ENCODE data around the gene EWSR1.
A peak's percentile ranks its signal among the peaks of the same experiment; 100 is the strongest.

Gene EWSR1

GRCh38 chr22:29270475-29271271, 2.6 kb downstream of the EWSR1 start:
- peak overlapping the region; percentile 12 to 32 for H3K27ac ChIP-seq (ENCODE audit: low read depth in 2 of 2, low read length in 2 of 2)
- H3K4me3 ChIP-seq (ENCODE audit: low read length in 2 of 2), result peak overlapping the region; percentile 95 to 96
- no peaks in the 10 kb centered on the region for H3K27me3 ChIP-seq (ENCODE audit: control insufficient read depth in 2 of 2, insufficient read depth in 2 of 2, low read length in 2 of 2)
- peaks cover 35 to 39% of the 10 kb centered on the region in 2 donors for H3K4me1 ChIP-seq (ENCODE audit: control insufficient read depth in 2 of 2, insufficient read depth in 2 of 2, low read length in 2 of 2)
- no peaks in the 10 kb centered on the region for H3K9me3 ChIP-seq (ENCODE audit: control insufficient read depth in 2 of 2, low read length in 2 of 2)
- H3K9ac ChIP-seq (ENCODE audit: low read depth in 1 of 2, low read length in 2 of 2), result peak overlapping the region; percentile 14
- H3K36me3 ChIP-seq (ENCODE audit: control insufficient read depth in 2 of 2, insufficient read depth in 2 of 2, low read length in 2 of 2), result peaks cover 36 to 44% of the 10 kb centered on the region in 2 donors

DNA sequence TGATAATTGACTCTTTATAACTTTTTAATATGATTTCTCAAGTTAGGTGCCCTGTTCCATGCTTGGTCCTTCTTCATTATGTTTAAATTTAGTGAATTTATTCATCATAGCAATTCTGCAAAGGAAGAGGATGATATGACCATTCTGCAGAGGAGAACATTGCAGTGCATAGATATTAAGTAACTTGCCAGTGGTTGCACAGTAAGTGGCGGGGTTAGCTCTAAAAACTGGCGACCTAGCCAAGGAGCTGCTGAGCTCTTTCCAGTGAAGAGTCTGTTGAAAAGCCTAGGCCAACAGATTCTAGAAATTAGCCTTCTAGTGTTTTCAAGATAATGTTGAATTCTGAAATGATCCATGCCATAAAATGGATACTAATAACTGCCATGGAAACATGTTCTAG, 4.6 kb downstream of the EWSR1 start:
- H3K36me3 ChIP-seq (ENCODE audit: control insufficient read depth in 2 of 2, insufficient read depth in 2 of 2, low read length in 2 of 2), result peaks cover 43 to 55% of the 10 kb centered on the region in 2 donors
- no peak overlapping the region for H3K9ac ChIP-seq (ENCODE audit: low read depth in 1 of 2, low read length in 2 of 2)
- no peak overlapping the region for H3K4me3 ChIP-seq (ENCODE audit: low read length in 2 of 2)
- H3K27me3 ChIP-seq (ENCODE audit: control insufficient read depth in 2 of 2, insufficient read depth in 2 of 2, low read length in 2 of 2), result no peaks in the 10 kb centered on the region
- no peak overlapping the region for H3K27ac ChIP-seq (ENCODE audit: low read depth in 2 of 2, low read length in 2 of 2)
- no peaks in the 10 kb centered on the region for H3K9me3 ChIP-seq (ENCODE audit: control insufficient read depth in 2 of 2, low read length in 2 of 2)
- H3K4me1 ChIP-seq (ENCODE audit: control insufficient read depth in 2 of 2, insufficient read depth in 2 of 2, low read length in 2 of 2), result peaks cover 34 to 41% of the 10 kb centered on the region in 2 donors

- Histone ChIP-seq H3K27me3 (ENCODE audit: control insufficient read depth in 2 of 2, insufficient read depth in 2 of 2, low read length in 2 of 2) (no peaks in the 10 kb centered on the region), H3K36me3 (ENCODE audit: control insufficient read depth in 2 of 2, insufficient read depth in 2 of 2, low read length in 2 of 2) (peaks cover 61 to 72% of the 10 kb centered on the region in 2 donors), H3K27ac (ENCODE audit: low read depth in 2 of 2, low read length in 2 of 2) (no peak overlapping the region), H3K9ac (ENCODE audit: low read depth in 1 of 2, low read length in 2 of 2) (no peak overlapping the region), H3K4me1 (ENCODE audit: control insufficient read depth in 2 of 2, insufficient read depth in 2 of 2, low read length in 2 of 2) (peaks cover 22 to 29% of the 10 kb centered on the region in 2 donors), H3K4me3 (ENCODE audit: low read length in 2 of 2) (no peak overlapping the region), H3K9me3 (ENCODE audit: control insufficient read depth in 2 of 2, low read length in 2 of 2) (no peaks in the 10 kb centered on the region)
These were observed 7.1 kb downstream of the EWSR1 start for GRCh38 chr22:29275167-29275566.

DNA sequence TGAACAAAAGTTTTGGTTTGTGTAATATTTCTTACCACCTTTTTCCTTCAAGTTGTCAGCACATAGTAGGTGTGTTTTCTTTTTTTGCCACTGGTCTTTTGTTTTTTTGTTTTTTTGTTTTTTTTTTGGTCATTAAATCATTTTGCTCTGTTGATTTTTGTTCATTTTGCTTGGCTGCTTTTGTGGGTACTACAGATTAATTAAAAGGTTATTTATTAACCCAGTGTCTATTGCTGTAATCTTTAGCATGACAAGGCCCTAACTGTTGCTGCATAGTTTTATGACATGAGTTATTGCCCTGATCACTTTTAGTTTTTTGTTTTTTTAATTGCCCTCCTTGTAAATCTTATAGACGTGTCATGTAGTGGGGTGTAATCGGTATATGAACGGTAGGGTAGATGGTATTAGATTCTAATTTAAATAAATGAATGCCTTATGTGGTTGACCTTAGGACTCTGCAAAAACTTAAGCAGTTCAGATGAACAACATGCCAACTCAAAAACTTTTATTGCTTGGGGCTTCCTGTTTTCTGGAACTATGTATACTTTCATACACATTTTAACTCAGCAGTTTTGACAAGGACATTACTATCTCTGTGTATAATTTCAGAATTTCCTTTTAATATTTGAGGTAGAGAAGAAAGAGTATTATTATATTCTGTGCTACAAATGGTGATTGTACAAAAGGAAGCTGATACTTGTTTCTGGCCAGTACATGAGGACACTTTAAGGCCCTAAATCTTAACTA, 7.9 kb downstream of the EWSR1 start:
- Histone ChIP-seq H3K27ac (ENCODE audit: low read depth in 2 of 2, low read length in 2 of 2) (no peak overlapping the region), H3K9ac (ENCODE audit: low read depth in 1 of 2, low read length in 2 of 2) (peak overlapping the region in 1 of 2 donors; percentile 6), H3K27me3 (ENCODE audit: control insufficient read depth in 2 of 2, insufficient read depth in 2 of 2, low read length in 2 of 2) (no peaks in the 10 kb centered on the region), H3K4me3 (ENCODE audit: low read length in 2 of 2) (no peak overlapping the region), H3K9me3 (ENCODE audit: control insufficient read depth in 2 of 2, low read length in 2 of 2) (no peaks in the 10 kb centered on the region), H3K36me3 (ENCODE audit: control insufficient read depth in 2 of 2, insufficient read depth in 2 of 2, low read length in 2 of 2) (peaks cover 64 to 71% of the 10 kb centered on the region in 2 donors), H3K4me1 (ENCODE audit: control insufficient read depth in 2 of 2, insufficient read depth in 2 of 2, low read length in 2 of 2) (peaks cover 19 to 21% of the 10 kb centered on the region in 2 donors)

GRCh38 chr22:29277927-29278326, 9.9 kb downstream of the EWSR1 start:
- Histone ChIP-seq H3K4me1 (ENCODE audit: control insufficient read depth in 2 of 2, insufficient read depth in 2 of 2, low read length in 2 of 2) (peaks cover 8 to 16% of the 10 kb centered on the region in 2 donors), H3K36me3 (ENCODE audit: control insufficient read depth in 2 of 2, insufficient read depth in 2 of 2, low read length in 2 of 2) (peaks cover 64 to 67% of the 10 kb centered on the region in 2 donors), H3K4me3 (ENCODE audit: low read length in 2 of 2) (no peak overlapping the region), H3K9me3 (ENCODE audit: control insufficient read depth in 2 of 2, low read length in 2 of 2) (no peaks in the 10 kb centered on the region), H3K9ac (ENCODE audit: low read depth in 1 of 2, low read length in 2 of 2) (no peak overlapping the region), H3K27me3 (ENCODE audit: control insufficient read depth in 2 of 2, insufficient read depth in 2 of 2, low read length in 2 of 2) (no peaks in the 10 kb centered on the region), H3K27ac (ENCODE audit: low read depth in 2 of 2, low read length in 2 of 2) (no peak overlapping the region)

DNA sequence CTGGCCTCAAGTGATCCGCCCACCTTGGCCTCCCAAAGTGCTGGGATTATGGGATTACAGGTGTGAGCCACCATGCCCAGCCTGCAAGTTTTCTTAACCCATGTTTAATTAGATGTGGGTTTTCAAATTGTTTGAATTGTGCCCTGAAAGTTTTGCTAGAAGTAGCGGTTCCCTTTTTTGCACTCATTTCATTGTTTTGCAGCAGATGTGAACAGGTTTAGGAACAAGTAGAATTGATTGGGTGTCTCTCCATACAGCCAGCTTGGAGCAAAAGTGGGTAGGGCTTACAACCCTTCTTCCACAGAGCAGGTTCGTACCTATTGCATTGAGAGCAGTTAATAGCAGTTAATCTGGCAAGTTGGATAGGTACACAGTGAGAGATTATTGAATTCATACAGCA, 16.1 kb downstream of the EWSR1 start:
- Histone ChIP-seq H3K9me3 (ENCODE audit: control insufficient read depth in 2 of 2, low read length in 2 of 2) (no peaks in the 10 kb centered on the region), H3K4me1 (ENCODE audit: control insufficient read depth in 2 of 2, insufficient read depth in 2 of 2, low read length in 2 of 2) (no peaks in the 10 kb centered on the region), H3K27ac (ENCODE audit: low read depth in 2 of 2, low read length in 2 of 2) (no peak overlapping the region), H3K27me3 (ENCODE audit: control insufficient read depth in 2 of 2, insufficient read depth in 2 of 2, low read length in 2 of 2) (no peaks in the 10 kb centered on the region), H3K36me3 (ENCODE audit: control insufficient read depth in 2 of 2, insufficient read depth in 2 of 2, low read length in 2 of 2) (peaks cover 64 to 78% of the 10 kb centered on the region in 2 donors), H3K4me3 (ENCODE audit: low read length in 2 of 2) (no peak overlapping the region), H3K9ac (ENCODE audit: low read depth in 1 of 2, low read length in 2 of 2) (no peak overlapping the region)

DNA sequence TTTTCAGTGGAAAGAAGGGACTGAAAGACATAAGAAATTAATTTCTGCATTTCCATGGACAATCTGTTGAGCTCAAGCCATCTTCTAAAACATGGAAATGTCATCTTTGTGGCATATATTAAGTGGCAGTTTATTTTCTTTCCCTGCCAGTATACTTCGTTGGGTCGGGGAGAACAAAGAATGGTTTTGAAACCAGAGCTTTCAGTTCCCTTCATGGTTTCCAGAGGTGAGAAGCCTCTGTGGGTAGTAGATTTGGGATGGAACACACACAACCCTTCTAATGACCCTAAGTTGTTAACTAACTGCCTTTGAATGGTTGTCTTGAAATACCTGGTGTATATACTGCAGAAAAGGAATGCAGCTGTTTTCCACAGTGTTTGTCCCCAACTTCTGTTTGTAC, 20.8 kb downstream of the EWSR1 start:
- Histone ChIP-seq H3K36me3 (ENCODE audit: control insufficient read depth in 2 of 2, insufficient read depth in 2 of 2, low read length in 2 of 2) (peaks cover 79 to 89% of the 10 kb centered on the region in 2 donors), H3K27ac (ENCODE audit: low read depth in 2 of 2, low read length in 2 of 2) (no peak overlapping the region), H3K9me3 (ENCODE audit: control insufficient read depth in 2 of 2, low read length in 2 of 2) (no peaks in the 10 kb centered on the region), H3K4me3 (ENCODE audit: low read length in 2 of 2) (no peak overlapping the region), H3K9ac (ENCODE audit: low read depth in 1 of 2, low read length in 2 of 2) (no peak overlapping the region), H3K4me1 (ENCODE audit: control insufficient read depth in 2 of 2, insufficient read depth in 2 of 2, low read length in 2 of 2) (no peaks in the 10 kb centered on the region), H3K27me3 (ENCODE audit: control insufficient read depth in 2 of 2, insufficient read depth in 2 of 2, low read length in 2 of 2) (no peaks in the 10 kb centered on the region)

GRCh38 chr22:29290061-29290460, 22.0 kb downstream of the EWSR1 start:
- Histone ChIP-seq H3K9me3 (ENCODE audit: control insufficient read depth in 2 of 2, low read length in 2 of 2) (no peaks in the 10 kb centered on the region), H3K27me3 (ENCODE audit: control insufficient read depth in 2 of 2, insufficient read depth in 2 of 2, low read length in 2 of 2) (no peaks in the 10 kb centered on the region), H3K9ac (ENCODE audit: low read depth in 1 of 2, low read length in 2 of 2) (no peak overlapping the region), H3K36me3 (ENCODE audit: control insufficient read depth in 2 of 2, insufficient read depth in 2 of 2, low read length in 2 of 2) (peaks cover 76 to 87% of the 10 kb centered on the region in 2 donors), H3K4me3 (ENCODE audit: low read length in 2 of 2) (no peak overlapping the region), H3K27ac (ENCODE audit: low read depth in 2 of 2, low read length in 2 of 2) (no peak overlapping the region), H3K4me1 (ENCODE audit: control insufficient read depth in 2 of 2, insufficient read depth in 2 of 2, low read length in 2 of 2) (no peaks in the 10 kb centered on the region)

DNA sequence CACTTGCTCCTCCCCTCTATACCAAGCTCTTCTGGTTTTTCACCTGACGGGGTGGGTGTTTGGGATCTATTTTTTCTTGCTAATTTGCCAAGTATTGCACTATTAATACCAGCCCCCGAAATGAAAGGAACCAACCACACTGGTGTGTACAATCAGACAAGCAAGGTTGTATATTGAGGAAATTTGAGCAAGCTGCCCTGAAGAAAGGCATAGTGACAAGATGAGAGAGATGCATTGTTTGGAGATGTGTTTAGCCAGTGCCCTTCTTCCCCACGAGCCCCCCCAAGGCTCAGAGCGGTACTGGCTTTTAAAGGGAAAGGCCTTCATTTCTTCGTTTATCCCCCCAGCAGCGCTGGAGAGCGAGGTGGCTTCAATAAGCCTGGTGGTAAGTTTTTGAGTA, 23.1 kb downstream of the EWSR1 start:
- H3K27ac ChIP-seq (ENCODE audit: low read depth in 2 of 2, low read length in 2 of 2), result no peak overlapping the region
- no peak overlapping the region for H3K4me3 ChIP-seq (ENCODE audit: low read length in 2 of 2)
- H3K9me3 ChIP-seq (ENCODE audit: control insufficient read depth in 2 of 2, low read length in 2 of 2), result no peaks in the 10 kb centered on the region
- no peaks in the 10 kb centered on the region for H3K27me3 ChIP-seq (ENCODE audit: control insufficient read depth in 2 of 2, insufficient read depth in 2 of 2, low read length in 2 of 2)
- no peaks in the 10 kb centered on the region for H3K4me1 ChIP-seq (ENCODE audit: control insufficient read depth in 2 of 2, insufficient read depth in 2 of 2, low read length in 2 of 2)
- H3K36me3 ChIP-seq (ENCODE audit: control insufficient read depth in 2 of 2, insufficient read depth in 2 of 2, low read length in 2 of 2), result peaks cover 83 to 89% of the 10 kb centered on the region in 2 donors
- H3K9ac ChIP-seq (ENCODE audit: low read depth in 1 of 2, low read length in 2 of 2), result no peak overlapping the region

DNA sequence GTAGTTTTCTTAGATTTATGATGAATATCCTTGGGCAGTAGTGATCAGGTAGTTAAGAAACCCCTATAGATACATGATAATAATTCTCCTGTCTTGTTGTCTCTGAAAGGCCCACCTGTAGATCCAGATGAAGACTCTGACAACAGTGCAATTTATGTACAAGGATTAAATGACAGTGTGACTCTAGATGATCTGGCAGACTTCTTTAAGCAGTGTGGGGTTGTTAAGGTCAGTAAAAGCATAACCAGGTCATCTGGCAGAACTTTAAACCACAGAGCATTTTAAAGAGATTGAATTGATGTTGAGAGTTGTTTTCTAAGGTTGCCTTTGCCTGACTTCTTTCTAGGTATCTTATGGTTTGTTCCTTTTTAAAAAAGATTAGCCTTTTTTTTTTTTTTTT, 24.3 kb downstream of the EWSR1 start:
- no peak overlapping the region for H3K9ac ChIP-seq (ENCODE audit: low read depth in 1 of 2, low read length in 2 of 2)
- peaks cover 89 to 92% of the 10 kb centered on the region in 2 donors for H3K36me3 ChIP-seq (ENCODE audit: control insufficient read depth in 2 of 2, insufficient read depth in 2 of 2, low read length in 2 of 2)
- H3K4me1 ChIP-seq (ENCODE audit: control insufficient read depth in 2 of 2, insufficient read depth in 2 of 2, low read length in 2 of 2), result no peaks in the 10 kb centered on the region
- H3K4me3 ChIP-seq (ENCODE audit: low read length in 2 of 2), result no peak overlapping the region
- H3K27ac ChIP-seq (ENCODE audit: low read depth in 2 of 2, low read length in 2 of 2), result no peak overlapping the region
- H3K9me3 ChIP-seq (ENCODE audit: control insufficient read depth in 2 of 2, low read length in 2 of 2), result no peaks in the 10 kb centered on the region
- H3K27me3 ChIP-seq (ENCODE audit: control insufficient read depth in 2 of 2, insufficient read depth in 2 of 2, low read length in 2 of 2), result no peaks in the 10 kb centered on the region

Data from mucosa of rectum (tissue), 2 donors.